CD4-positive, alpha-beta memory T cell (primary cell): Measurements from ENCODE around the gene KIF2A. TPM values are rescaled to one million over a fixed set of nuclear protein-coding genes. Genes with fewer than 3 reads are reported as not detected.
A peak's percentile ranks its signal among the peaks of the same experiment; 100 is the strongest.

ENCODE experiments used
- CTCF ChIA-PET: fragments of 350-600 bp; sonication (Branson Sonifier 250); formaldehyde crosslinking; loops from one replicate; lab custom pipeline; 2021; ENCODE audit warnings: inconsistent platforms; ENCODE audit not compliant: partially characterized antibody; lab: Charles Lee
- POLR2A ChIA-PET: fragments of 350-600 bp; sonication (Branson Sonifier 250); formaldehyde crosslinking; loops from one replicate; lab custom pipeline; 2021; ENCODE audit not compliant: partially characterized antibody; lab: Charles Lee
- DNase-seq, 5 donors: peaks; one replicate each; pipeline versions ENCODE4 v3.0.0 to v3.0.0-alpha.2; 2020 to 2022; ENCODE audit warnings: mixed read lengths in 1 of 5
- H3K27ac ChIP-seq: one replicate; pipeline ENCODE4 v1.7.0; 2013; ENCODE audit warnings: low read depth, low read length
- H3K27me3 ChIP-seq: 2 replicates; pipeline ENCODE4 v1.7.0; 2013; ENCODE audit warnings: mild to moderate bottlenecking, low read length, moderate library complexity; ENCODE audit not compliant: insufficient read depth
- H3K36me3 ChIP-seq: 2 replicates; pipeline ENCODE4 v1.7.0; 2013; ENCODE audit warnings: mild to moderate bottlenecking, low read length, moderate library complexity; ENCODE audit not compliant: insufficient read depth
- H3K4me1 ChIP-seq: 2 replicates; pipeline ENCODE4 v1.7.0; 2013; ENCODE audit warnings: mild to moderate bottlenecking, low read length, moderate library complexity; ENCODE audit not compliant: insufficient read depth
- H3K4me3 ChIP-seq, 2 donors: one replicate each; pipeline ENCODE4 v1.7.0; 2013; ENCODE audit warnings: low read length in 2 of 2, mild to moderate bottlenecking in 1 of 2
- H3K9me3 ChIP-seq, 2 donors: one replicate each; pipeline ENCODE4 v1.7.0; 2013; ENCODE audit warnings: low read length in 2 of 2, control low read depth in 1 of 2; ENCODE audit not compliant: control insufficient read depth in 1 of 2
- H3K27ac Mint-ChIP-seq, 7 donors: one replicate each; pipeline ENCODE4 v1.8.0; 2020 to 2021; ENCODE audit warnings: mixed read lengths in 7 of 7, mild to moderate bottlenecking in 6 of 7, inconsistent platforms in 3 of 7, moderate library complexity in 3 of 7
- H3K27me3 Mint-ChIP-seq, 2 donors: one replicate each; pipeline ENCODE4 v1.8.0; 2020 to 2021; ENCODE audit warnings: mixed read lengths in 2 of 2
- H3K36me3 Mint-ChIP-seq, 2 donors: one replicate each; pipeline ENCODE4 v1.8.0; 2020 to 2021; ENCODE audit warnings: mixed read lengths in 2 of 2, inconsistent platforms in 1 of 2, mild to moderate bottlenecking in 1 of 2
- H3K4me1 Mint-ChIP-seq, 4 donors: one replicate each; pipeline ENCODE4 v1.8.0; 2020 to 2021; ENCODE audit warnings: mixed read lengths in 4 of 4, mild to moderate bottlenecking in 1 of 4
- H3K4me3 Mint-ChIP-seq, 8 donors: one replicate each; pipeline ENCODE4 v1.8.0; 2020 to 2021; ENCODE audit warnings: mixed read lengths in 8 of 8, mild to moderate bottlenecking in 7 of 8, moderate library complexity in 6 of 8, inconsistent platforms in 3 of 8
- H3K9me3 Mint-ChIP-seq, 8 donors: one replicate each; pipeline ENCODE4 v1.8.0; 2020 to 2021; ENCODE audit warnings: mixed read lengths in 8 of 8, mild to moderate bottlenecking in 5 of 8, inconsistent platforms in 3 of 8, moderate library complexity in 1 of 8
- intact Hi-C: fragments of 100-400 bp; cut with micrococcal nuclease; formaldehyde crosslinking; loops from one replicate; pipeline ENCODE4 v1.15.1; 2023
- polyA plus RNA-seq, 2 donors: library from polyadenylated mRNA; unstranded; fragments of 300-500 nt; fragmentation: Illumina TruSeq; gene quantifications; one replicate each; pipeline ENCODE4 v1.2.3, GENCODE V29; 2021
- total RNA-seq, 2 experiments: library from RNA; stranded (reverse); gene quantifications; one replicate each; pipeline ENCODE4 v1.2.3, GENCODE V29; 2021

KIF2A gene
- total and polyA plus RNA-seq, 4 experiments from 2014 or later: 133 to 158 (median 154) TPM

DNA sequence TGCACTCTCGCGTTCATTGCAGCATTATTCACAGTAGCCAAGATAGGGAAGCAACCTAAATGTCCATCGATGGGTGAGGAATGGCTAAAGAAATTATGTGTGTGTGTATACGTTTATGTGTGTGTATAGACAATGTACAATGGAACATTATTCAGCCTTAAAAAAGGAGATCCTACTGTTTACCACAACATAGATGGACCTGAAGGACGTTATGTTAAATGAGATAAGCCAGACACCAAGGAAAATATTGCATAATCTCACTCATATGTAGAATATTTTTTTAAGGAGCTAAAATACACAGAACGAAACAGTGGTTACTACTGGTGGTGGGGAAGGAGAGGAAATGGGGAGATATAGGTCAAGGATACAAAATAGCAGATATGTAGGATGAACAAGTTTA, 2.4 kb downstream of the KIF2A start:
- Mint-ChIP-seq H3K27ac (peak overlapping the region; percentile 97 to 100 (median 99)), H3K4me1 (peaks cover 58 to 78% (median 68%) of the 10 kb centered on the region in 4 donors), H3K36me3 (peaks cover 22 to 45% of the 10 kb centered on the region in 2 donors), H3K4me3 (peak overlapping the region; percentile 97 to 100 (median 99)), H3K27me3 (no peaks in the 10 kb centered on the region), H3K9me3 (no peaks in the 10 kb centered on the region)
- ChIA-PET CTCF (interaction anchor here (0.6 to 3.7 kb wide), 15 partner anchors 7 to 84 kb away, joined by 3 to 36 read pairs (median 4); no protein-coding TSS in a partner anchor), POLR2A (interaction anchor here (0.6 to 2.8 kb wide), 8 partner anchors 8 to 104 kb away, joined by 3 to 27 read pairs (median 4); partner anchors contain the start of genes DIMT1 and IPO11)
- H3K9me3 ChIP-seq: no peaks in the 10 kb centered on the region
- intact Hi-C loops: loop anchor here (5.0 kb wide), 1 partner anchor 51 kb away; no protein-coding TSS in a partner anchor
- peaks cover 73% of the 10 kb centered on the region for H3K4me1 ChIP-seq
- H3K27me3 ChIP-seq: no peaks in the 10 kb centered on the region
- peak overlapping the region; percentile 10 to 73 for H3K4me3 ChIP-seq
- no peaks in the 10 kb centered on the region for H3K36me3 ChIP-seq
- DNase-seq: no peak
- H3K27ac ChIP-seq: peak overlapping the region; percentile 76

DNA sequence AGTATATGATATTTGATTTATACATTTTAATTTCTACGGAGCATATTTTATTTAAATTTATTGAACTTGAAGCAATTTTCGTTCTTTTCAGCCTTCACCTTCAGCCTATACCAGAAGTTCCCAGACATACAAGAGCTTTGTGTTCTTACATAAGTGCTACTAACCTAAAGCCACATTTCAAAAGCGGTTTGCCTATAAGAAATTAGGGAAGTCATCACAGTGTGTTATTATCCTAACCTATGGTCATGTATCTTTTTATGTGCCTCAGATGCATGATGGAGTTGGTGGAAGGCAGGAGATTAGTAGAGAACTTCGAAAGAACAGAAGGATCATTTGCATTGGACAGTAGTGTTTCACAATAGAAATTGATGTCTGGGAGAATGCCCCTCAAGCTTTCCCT, 3.1 kb downstream of the KIF2A start:
- Mint-ChIP-seq H3K27me3 (no peaks in the 10 kb centered on the region), H3K36me3 (peaks cover 22 to 45% of the 10 kb centered on the region in 2 donors), H3K27ac (peak overlapping the region in 3 of 7 donors; percentile 22 to 97 (median 87)), H3K4me3 (peak overlapping the region in 5 of 8 donors; percentile 47 to 71 (median 65)), H3K9me3 (no peaks in the 10 kb centered on the region), H3K4me1 (peaks cover 58 to 81% (median 68%) of the 10 kb centered on the region in 4 donors)
- intact Hi-C loops: loop anchor here (5.0 kb wide), 1 partner anchor 52 kb away; no protein-coding TSS in a partner anchor
- Histone ChIP-seq H3K4me3 (no peak overlapping the region), H3K4me1 (peaks cover 80% of the 10 kb centered on the region), H3K36me3 (no peaks in the 10 kb centered on the region), H3K27ac (no peak overlapping the region), H3K27me3 (no peaks in the 10 kb centered on the region), H3K9me3 (no peaks in the 10 kb centered on the region)
- no peak for DNase-seq
- ChIA-PET POLR2A (interaction anchor here (0.6 to 2.8 kb wide), 4 partner anchors 11 to 103 kb away, joined by 3 to 27 read pairs (median 8); partner anchors contain the start of genes DIMT1 and IPO11), CTCF (interaction anchor here (0.9 to 3.7 kb wide), 8 partner anchors 9 to 84 kb away, joined by 3 to 36 read pairs (median 6); no protein-coding TSS in a partner anchor)

DNA sequence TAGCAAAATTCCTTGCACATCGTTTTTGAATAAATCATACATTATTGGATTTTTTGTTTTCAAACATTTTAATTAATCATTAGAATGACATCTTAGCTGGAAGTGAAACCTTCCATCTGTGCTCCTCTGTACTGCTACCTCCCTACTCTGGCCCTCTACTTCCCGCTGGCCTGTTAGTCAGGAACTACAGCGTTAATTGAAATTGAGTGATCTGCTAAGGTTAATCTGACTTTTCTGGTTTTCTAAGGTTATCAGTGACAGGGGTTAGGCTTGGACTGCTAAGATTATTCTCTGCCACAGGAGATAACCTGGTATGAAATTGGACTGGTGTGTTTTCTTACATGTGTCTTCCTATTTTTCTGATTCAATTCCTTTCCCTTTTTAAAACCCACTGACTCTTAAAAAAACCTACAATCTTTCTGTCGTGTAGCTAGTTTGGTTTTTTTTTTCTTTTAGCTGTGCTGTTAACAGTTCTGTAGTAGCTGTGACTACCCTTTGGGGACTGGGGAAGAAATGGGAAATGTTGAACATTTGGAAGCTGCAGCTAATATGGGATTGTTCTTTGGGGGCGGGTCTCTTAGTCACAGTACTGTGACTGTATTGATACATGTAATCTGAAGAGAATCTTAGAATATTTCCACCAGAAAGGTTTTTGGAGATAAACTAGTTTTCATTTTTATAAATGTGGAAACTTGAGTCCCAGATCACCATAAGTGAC, 4.6 kb downstream of the KIF2A start:
- Mint-ChIP-seq H3K36me3 (peaks cover 22 to 46% of the 10 kb centered on the region in 2 donors), H3K9me3 (no peaks in the 10 kb centered on the region), H3K27me3 (no peaks in the 10 kb centered on the region), H3K4me1 (peaks cover 57 to 87% (median 74%) of the 10 kb centered on the region in 4 donors), H3K27ac (peak overlapping the region in 6 of 7 donors; percentile 13 to 97 (median 74)), H3K4me3 (peak overlapping the region in 7 of 8 donors; percentile 21 to 71 (median 55))
- CTCF ChIA-PET: interaction anchor here (1.1 to 3.7 kb wide), 7 partner anchors 9 to 86 kb away, joined by 3 to 36 read pairs (median 5); no protein-coding TSS in a partner anchor
- no peak overlapping the region for H3K27ac ChIP-seq
- H3K4me1 ChIP-seq: peaks cover 83% of the 10 kb centered on the region
- no peaks in the 10 kb centered on the region for H3K27me3 ChIP-seq
- intact Hi-C loops: no loop called here
- POLR2A ChIA-PET: no interaction called here
- no peaks in the 10 kb centered on the region for H3K36me3 ChIP-seq
- no peak overlapping the region for H3K4me3 ChIP-seq
- no peaks in the 10 kb centered on the region for H3K9me3 ChIP-seq
- DNase-seq: no peak

DNA sequence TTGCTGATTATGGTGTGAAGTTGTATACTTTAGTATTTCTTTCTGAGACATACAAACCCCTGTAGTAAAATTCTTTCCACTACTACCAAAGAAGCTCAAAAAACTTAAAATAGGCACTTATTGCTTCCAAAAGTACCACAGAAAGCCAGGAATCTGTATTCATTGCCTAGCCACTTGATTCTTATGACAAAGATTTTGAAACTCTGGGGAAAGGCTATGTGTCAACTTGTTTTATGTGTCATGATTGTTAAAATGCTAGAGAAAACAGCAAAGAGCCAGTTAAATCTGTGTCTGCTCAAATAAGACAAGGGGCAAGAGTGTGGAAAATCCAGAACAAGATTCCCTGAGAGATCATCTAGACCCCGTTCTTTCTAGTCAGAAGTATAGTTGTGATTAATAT, 6.0 kb downstream of the KIF2A start:
- Mint-ChIP-seq H3K9me3 (no peaks in the 10 kb centered on the region), H3K27ac (peak overlapping the region in 5 of 7 donors; percentile 45 to 80 (median 58)), H3K36me3 (peaks cover 22 to 46% of the 10 kb centered on the region in 2 donors), H3K4me1 (peaks cover 64 to 95% (median 81%) of the 10 kb centered on the region in 4 donors), H3K27me3 (no peaks in the 10 kb centered on the region), H3K4me3 (peak overlapping the region in 6 of 8 donors; percentile 5 to 34 (median 14))
- intact Hi-C loops: loop anchor here (2.0 kb wide), 1 partner anchor 15 kb away; no protein-coding TSS in a partner anchor
- Histone ChIP-seq H3K4me1 (peaks cover 96% of the 10 kb centered on the region), H3K27me3 (no peaks in the 10 kb centered on the region), H3K9me3 (no peaks in the 10 kb centered on the region), H3K27ac (no peak overlapping the region), H3K4me3 (no peak overlapping the region), H3K36me3 (no peaks in the 10 kb centered on the region)
- CTCF ChIA-PET: no interaction called here
- DNase-seq: no peak
- POLR2A ChIA-PET: no interaction called here

DNA sequence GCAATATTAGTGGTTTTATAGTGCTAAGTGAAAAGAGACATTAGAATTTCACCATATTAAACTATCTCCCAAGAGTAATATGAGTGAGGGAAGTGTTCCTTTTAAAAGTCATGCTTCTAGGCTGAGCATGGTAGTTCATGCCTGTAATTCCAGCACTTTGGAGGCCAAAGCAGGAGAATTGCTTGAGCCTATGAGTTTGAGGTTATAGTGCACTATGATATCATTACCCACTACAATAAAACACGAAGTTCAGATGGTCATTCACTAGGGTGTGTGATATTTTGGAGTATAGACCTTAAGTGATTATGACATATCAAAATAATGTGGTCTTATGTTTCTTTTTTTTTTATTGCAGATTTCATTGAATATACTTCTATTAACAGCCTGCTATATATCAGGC, 6.7 kb downstream of the KIF2A start:
- Histone ChIP-seq H3K36me3 (no peaks in the 10 kb centered on the region), H3K9me3 (no peaks in the 10 kb centered on the region), H3K27me3 (no peaks in the 10 kb centered on the region), H3K4me3 (no peak overlapping the region), H3K27ac (no peak overlapping the region), H3K4me1 (peaks cover 98% of the 10 kb centered on the region)
- H3K9me3 Mint-ChIP-seq: no peaks in the 10 kb centered on the region
- DNase-seq: no peak
- peak overlapping the region in 4 of 7 donors; percentile 18 to 58 (median 35) for H3K27ac Mint-ChIP-seq
- peaks cover 68 to 95% (median 83%) of the 10 kb centered on the region in 4 donors for H3K4me1 Mint-ChIP-seq
- ChIA-PET POLR2A (no interaction called here), CTCF (interaction anchor here (1.0 kb wide), 1 partner anchor 27 kb away, joined by 3 read pairs; no protein-coding TSS in a partner anchor)
- peak overlapping the region in 5 of 8 donors; percentile 1 to 57 (median 18) for H3K4me3 Mint-ChIP-seq
- no peaks in the 10 kb centered on the region for H3K27me3 Mint-ChIP-seq
- intact Hi-C loops: loop anchor here (2.0 kb wide), 1 partner anchor 14 kb away; no protein-coding TSS in a partner anchor
- H3K36me3 Mint-ChIP-seq: peaks cover 22 to 43% of the 10 kb centered on the region in 2 donors

DNA sequence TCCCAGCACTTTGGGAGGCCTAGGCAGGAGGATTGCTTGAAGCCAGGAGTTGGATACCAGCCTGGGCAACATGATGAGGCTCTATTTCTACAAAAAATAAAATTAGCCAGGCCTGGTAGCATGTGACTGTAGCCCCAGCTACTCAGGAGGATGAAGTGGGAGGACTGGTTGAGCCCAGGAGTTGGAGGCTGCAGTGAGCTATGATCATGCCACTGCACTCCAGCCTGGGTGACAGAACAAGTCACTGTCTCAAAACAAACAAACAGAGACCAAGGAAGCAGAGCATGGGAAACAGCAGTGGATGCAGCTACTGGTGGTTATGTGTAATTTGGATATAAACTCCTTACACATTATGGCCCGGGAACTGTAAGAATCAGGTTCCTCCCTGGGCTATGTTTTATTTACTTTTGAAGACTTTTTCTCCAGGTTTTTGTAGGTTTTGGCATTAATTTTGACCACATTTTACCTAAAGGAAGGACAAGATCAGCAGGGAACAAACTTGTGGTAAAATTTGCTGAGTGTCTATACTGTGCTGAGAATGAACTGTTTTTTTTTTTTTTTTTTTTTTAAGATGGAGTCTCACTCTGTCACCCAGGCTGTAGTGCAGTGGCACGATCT, 8.3 kb downstream of the KIF2A start:
- H3K36me3 ChIP-seq: no peaks in the 10 kb centered on the region
- Mint-ChIP-seq H3K4me1 (peaks cover 67 to 94% (median 81%) of the 10 kb centered on the region in 4 donors), H3K27me3 (no peaks in the 10 kb centered on the region), H3K27ac (peak overlapping the region in 5 of 7 donors; percentile 31 to 85 (median 52)), H3K4me3 (peak overlapping the region in 6 of 8 donors; percentile 37 to 74 (median 53)), H3K36me3 (peaks cover 14 to 31% of the 10 kb centered on the region in 2 donors), H3K9me3 (no peaks in the 10 kb centered on the region)
- no peaks in the 10 kb centered on the region for H3K27me3 ChIP-seq
- no peak overlapping the region for H3K27ac ChIP-seq
- H3K4me3 ChIP-seq: no peak overlapping the region
- H3K4me1 ChIP-seq: peaks cover 98% of the 10 kb centered on the region
- no peak for DNase-seq
- POLR2A ChIA-PET: interaction anchor here (0.9 kb wide), 1 partner anchor 8 kb away, joined by 3 read pairs; the partner anchor contains the start of gene KIF2A
- no peaks in the 10 kb centered on the region for H3K9me3 ChIP-seq
- CTCF ChIA-PET: interaction anchor here (0.8 to 3.3 kb wide), 4 partner anchors 9 to 90 kb away, joined by 3 to 12 read pairs (median 4); no protein-coding TSS in a partner anchor
- intact Hi-C loops: no loop called here
